ENCODE data around the gene ENTPD8.

The ENTPD8 gene

GRCh38 chr9:137431416-137431931 lies 9.7 kb downstream of the ENTPD8 start:
- DNase-seq (ENCODE audit: low spot score), result no peak

GRCh38 chr9:137430723-137431415 lies 10.3 kb downstream of the ENTPD8 start:
- no peak for DNase-seq (ENCODE audit: low spot score)

GRCh38 chr9:137429974-137430722 lies 11.0 kb downstream of the ENTPD8 start:
- DNase-seq (ENCODE audit: low spot score), result no peak

DNA sequence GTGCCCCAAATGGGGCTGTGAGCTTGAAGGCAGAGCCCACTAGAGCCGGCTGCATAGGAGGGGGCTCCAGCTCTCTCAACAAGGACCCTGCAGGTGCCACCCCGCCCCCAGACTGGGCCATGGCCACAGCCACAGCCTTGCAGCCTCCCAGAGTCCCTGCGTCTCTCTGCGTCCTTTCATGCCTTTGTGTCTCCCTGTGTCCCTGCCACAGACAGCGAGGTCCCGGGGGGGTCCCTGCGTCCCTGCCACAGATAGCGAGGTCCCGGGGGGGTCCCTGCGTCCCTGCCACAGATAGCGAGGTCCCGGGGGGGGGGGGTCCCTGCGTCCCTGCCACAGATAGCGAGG lies 11.6 kb downstream of the ENTPD8 start:
- no peak for DNase-seq (ENCODE audit: low spot score)

DNA sequence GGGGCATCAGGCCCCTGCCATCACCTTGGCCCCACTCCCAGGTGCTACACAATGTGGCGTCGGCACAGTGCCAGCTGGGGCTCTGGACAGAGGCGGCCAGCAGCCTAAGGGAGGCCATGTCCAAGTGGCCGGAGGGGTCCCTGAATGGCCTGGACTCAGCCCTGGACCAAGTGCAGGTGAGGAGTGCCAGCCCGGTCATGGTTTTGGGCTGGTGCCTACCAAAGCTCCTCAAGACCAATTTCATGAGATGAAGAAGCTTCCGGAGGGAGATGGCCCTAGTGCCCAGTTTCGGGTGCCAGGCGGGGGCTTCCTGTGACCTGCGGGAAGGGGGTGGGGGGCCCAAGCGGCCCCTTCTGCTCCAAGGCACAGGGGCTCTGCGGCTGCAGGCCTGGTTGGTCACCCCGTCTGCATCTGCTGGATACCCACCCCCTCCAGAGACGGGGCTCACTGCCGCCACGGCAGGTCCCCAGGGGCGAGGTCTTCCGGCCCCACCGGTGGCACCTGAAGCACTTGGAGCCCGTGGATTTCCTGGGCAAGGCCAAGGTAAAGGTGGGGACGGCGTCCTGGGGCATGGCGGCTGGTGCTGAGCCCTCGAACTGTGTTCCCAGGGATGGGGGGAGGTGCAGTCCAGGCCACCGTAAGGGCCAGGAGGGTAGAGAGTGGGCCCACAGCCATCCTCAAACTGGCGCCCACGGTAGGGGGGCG lies 12.2 kb downstream of the ENTPD8 start:
- no peak for DNase-seq (ENCODE audit: low spot score)

DNA sequence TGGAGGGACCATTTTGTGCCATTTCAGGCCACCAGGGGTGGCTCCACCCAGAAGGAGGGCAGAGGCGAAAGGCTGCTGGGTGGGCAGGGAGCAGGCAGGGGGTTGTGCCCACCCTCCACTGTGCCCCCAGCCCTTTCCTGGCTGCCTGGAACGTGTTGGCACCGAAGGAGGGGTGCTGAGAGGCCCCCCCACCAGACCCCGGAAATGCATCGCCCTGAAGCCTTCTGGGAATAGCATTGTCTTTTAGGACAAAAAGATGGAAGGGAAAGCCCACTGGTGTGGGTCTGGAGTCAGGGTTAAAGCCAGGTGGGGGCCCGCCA lies 12.9 kb downstream of the ENTPD8 start:
- no peak for DNase-seq (ENCODE audit: low spot score)

- no peak for DNase-seq (ENCODE audit: low spot score)
Observed at GRCh38 chr9:137427454-137428310, 13.5 kb downstream of the ENTPD8 start.

- DNase-seq (ENCODE audit: low spot score), result no peak
Observed at GRCh38 chr9:137426018-137426681, 15.0 kb downstream of the ENTPD8 start.

GRCh38 chr9:137423514-137424291 lies 17.5 kb downstream of the ENTPD8 start:
- no peak for DNase-seq (ENCODE audit: low spot score)

GRCh38 chr9:137422604-137423513 lies 18.3 kb downstream of the ENTPD8 start, which contains the start of the genes EXD3 and NOXA1:
TSS of gene EXD3 (minus strand) at chr9:137423162. CDS start at chr9:137395357, 27,805 bp downstream.
TSS of gene NOXA1 (plus strand) at chr9:137423393. CDS start at chr9:137423530, 137 bp downstream.
- DNase-seq (ENCODE audit: low spot score), result peak; percentile 91

GRCh38 chr9:137421838-137422603 lies 19.1 kb downstream of the ENTPD8 start:
- no peak for DNase-seq (ENCODE audit: low spot score)

GRCh38 chr9:137417161-137418021 lies 23.8 kb downstream of the ENTPD8 start:
- DNase-seq (ENCODE audit: low spot score), result no peak

DNA sequence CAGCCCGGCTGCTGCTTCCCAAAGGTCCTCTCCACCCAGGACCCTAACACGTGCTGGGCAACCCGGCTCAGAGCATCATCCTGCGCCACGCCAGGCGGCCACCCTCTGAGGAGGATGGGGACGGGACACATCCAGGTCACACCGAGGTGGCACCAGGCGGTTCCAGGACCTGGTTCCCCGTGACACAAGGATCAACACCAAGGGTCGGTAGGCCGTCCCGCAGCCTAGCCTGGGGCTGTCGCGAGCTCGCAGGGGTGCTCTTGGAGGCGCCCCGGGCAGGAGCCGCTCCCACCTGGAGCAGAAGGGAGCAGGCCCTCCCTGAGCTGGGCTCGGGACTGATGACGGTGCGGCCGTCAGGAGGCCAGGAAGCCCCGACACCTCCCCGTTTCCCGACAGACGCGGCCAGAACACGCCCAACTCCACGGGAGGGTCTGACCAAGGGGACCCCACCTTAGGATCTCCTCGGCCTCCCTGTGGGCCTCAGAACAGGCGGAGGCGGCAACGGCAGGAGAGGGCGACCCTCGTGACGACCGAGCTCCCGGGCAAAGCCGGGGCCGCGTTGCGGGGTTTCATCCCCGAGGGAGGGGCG lies 24.5 kb downstream of the ENTPD8 start:
- no peak for DNase-seq (ENCODE audit: low spot score)

DNA sequence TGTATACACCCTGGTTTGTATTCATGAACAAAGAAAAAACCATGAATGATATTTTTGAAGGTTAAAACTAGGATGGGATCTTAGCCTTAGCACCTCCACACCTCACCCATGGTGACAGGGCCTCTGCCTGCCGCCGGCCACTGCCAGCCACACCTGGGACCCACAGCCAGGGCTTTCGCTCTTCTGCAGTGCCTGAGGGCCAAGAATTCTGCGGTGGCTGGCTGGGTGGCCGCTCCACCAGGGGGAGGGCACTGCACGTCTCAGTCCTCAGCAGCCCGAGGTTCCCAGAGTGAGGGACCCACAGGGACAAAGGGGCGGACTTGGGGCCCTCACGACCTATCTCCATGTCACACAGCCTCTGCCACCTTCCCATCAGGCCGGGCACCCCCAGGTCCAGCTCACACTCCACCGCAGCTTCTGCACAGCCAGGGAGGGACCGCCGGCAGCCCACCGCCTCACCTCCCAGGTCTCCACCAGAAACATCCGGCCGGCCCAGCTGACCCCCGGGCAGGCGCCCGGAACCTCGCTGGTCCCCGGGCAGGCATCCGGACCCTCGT lies 25.1 kb downstream of the ENTPD8 start:
- no peak for DNase-seq (ENCODE audit: low spot score)

- DNase-seq (ENCODE audit: low spot score), result no peak
Observed at GRCh38 chr9:137415451-137415850, 25.7 kb downstream of the ENTPD8 start.

- DNase-seq (ENCODE audit: low spot score), result no peak
Observed at GRCh38 chr9:137412431-137412830, 28.7 kb downstream of the ENTPD8 start.
